Karpas-422 (cell line): ENCODE measurements around the gene NCOA3. TPM values are rescaled to one million over a fixed set of nuclear protein-coding genes. Genes with fewer than 3 reads are reported as not detected.

Experiments used
- DNase-seq: peaks from one replicate; pipeline ENCODE4 v3.0.0-alpha.2; 2015
- H2AFZ ChIP-seq: fragments of 200-600 bp; sonication (generic); 2 replicates; pipeline ENCODE4 v1.6.1; 2014; ENCODE audit warnings: antibody characterized with exemption, low read length, mixed read lengths
- H3K27ac ChIP-seq: fragments of 200-600 bp; sonication (generic); 2 replicates; pipeline ENCODE4 v1.5.1; 2014; ENCODE audit warnings: mild to moderate bottlenecking, low read length, moderate library complexity
- H3K27me3 ChIP-seq: fragments of 200-600 bp; sonication (generic); 2 replicates; pipeline ENCODE4 v1.6.1; 2014; ENCODE audit warnings: low read length, mixed read lengths
- H3K36me3 ChIP-seq: fragments of 200-600 bp; sonication (generic); 2 replicates; pipeline ENCODE4 v1.6.1; 2014; ENCODE audit warnings: low read length, mixed read lengths; ENCODE audit not compliant: insufficient read depth
- H3K4me1 ChIP-seq: fragments of 200-600 bp; sonication (generic); 2 replicates; pipeline ENCODE4 v1.6.1; 2014; ENCODE audit warnings: mild to moderate bottlenecking, low read length, mixed read lengths
- H3K4me2 ChIP-seq: fragments of 200-600 bp; sonication (generic); 2 replicates; pipeline ENCODE4 v1.6.1; 2014; ENCODE audit warnings: low read length, low read depth, mild to moderate bottlenecking; ENCODE audit not compliant: poor library complexity, severe bottlenecking
- H3K4me3 ChIP-seq: fragments of 200-600 bp; sonication (generic); 2 replicates; pipeline ENCODE4 v1.5.1; 2014; ENCODE audit warnings: mild to moderate bottlenecking, antibody characterized with exemption, low read length, mixed read lengths
- H3K79me2 ChIP-seq: fragments of 200-600 bp; sonication (generic); 2 replicates; pipeline ENCODE4 v1.6.1; 2014; ENCODE audit warnings: mild to moderate bottlenecking, low read length, mixed read lengths
- H3K9ac ChIP-seq: fragments of 200-600 bp; sonication (generic); 2 replicates; pipeline ENCODE4 v1.6.0; 2014; ENCODE audit warnings: low read length
- H3K9me2 ChIP-seq: fragments of 200-600 bp; sonication (generic), shearing (Covaris generic); replicated peaks from 2 replicates; pipeline ENCODE4 v1.6.0; 2014; ENCODE audit warnings: mild to moderate bottlenecking, low read length, moderate library complexity; ENCODE audit not compliant: insufficient read depth
- H3K9me3 ChIP-seq: fragments of 300-700, 200-600 bp; sonication (generic); 2 replicates; pipeline ENCODE4 v1.6.1; 2014; ENCODE audit warnings: low read length, mixed read lengths
- H4K20me1 ChIP-seq: fragments of 200-600 bp; sonication (generic); 2 replicates; pipeline ENCODE4 v1.6.1; 2014; ENCODE audit warnings: mild to moderate bottlenecking, antibody characterized with exemption, low read length, low read depth; ENCODE audit not compliant: insufficient read depth
- total RNA-seq: library from RNA; depleted of rRNA; stranded (reverse); fragments of >200 nt; shearing (Covaris generic); gene quantifications from 2 replicates; pipeline ENCODE4 v1.2.3, GENCODE V29; 2014; ENCODE audit warnings: low replicate concordance

NCOA3 gene
- total RNA-seq, 1 experiment from 2014 or later = 90.0 TPM

- no peaks in the 10 kb centered on the region for H3K4me1 ChIP-seq
- DNase-seq = no peak
Measured at GRCh38 chr20:47666304-47666703, 164.6 kb downstream of the NCOA3 start.

GRCh38 chr20:47667086-47667485 lies 165.4 kb downstream of the NCOA3 start:
- Histone ChIP-seq H3K9me2 (no peaks in the 10 kb centered on the region), H3K4me2 (no peak overlapping the region), H3K4me1 (no peaks in the 10 kb centered on the region), H3K4me3 (no peak overlapping the region), H4K20me1 (no peaks in the 10 kb centered on the region; the same call in 1 of the 2 replicates), H3K9me3 (no peaks in the 10 kb centered on the region), H3K27me3 (no peaks in the 10 kb centered on the region), H3K27ac (no peak overlapping the region), H3K9ac (no peak overlapping the region), H3K36me3 (no peaks in the 10 kb centered on the region), H3K79me2 (no peaks in the 10 kb centered on the region), H2AFZ (no peak overlapping the region)
- DNase-seq = no peak

More at GRCh38 chr20:47666304-47666703, 164.6 kb downstream of the NCOA3 start:
- H3K9ac ChIP-seq = no peak overlapping the region
- H3K9me2 ChIP-seq = no peaks in the 10 kb centered on the region
- H4K20me1 ChIP-seq = no peaks in the 10 kb centered on the region; the same call in 1 of the 2 replicates
- no peaks in the 10 kb centered on the region for H3K9me3 ChIP-seq
- H3K79me2 ChIP-seq = no peaks in the 10 kb centered on the region
- H3K36me3 ChIP-seq = no peaks in the 10 kb centered on the region
- no peak overlapping the region for H2AFZ ChIP-seq
- H3K27ac ChIP-seq = no peak overlapping the region
- H3K27me3 ChIP-seq = no peaks in the 10 kb centered on the region
- no peak overlapping the region for H3K4me3 ChIP-seq
- H3K4me2 ChIP-seq = no peak overlapping the region

- no peak for DNase-seq
- Histone ChIP-seq H3K4me1 (no peaks in the 10 kb centered on the region), H3K9me2 (no peaks in the 10 kb centered on the region), H3K9me3 (no peaks in the 10 kb centered on the region), H3K4me3 (no peak overlapping the region), H3K4me2 (no peak overlapping the region), H2AFZ (no peak overlapping the region), H3K9ac (no peak overlapping the region), H3K27ac (no peak overlapping the region), H4K20me1 (no peaks in the 10 kb centered on the region), H3K27me3 (no peaks in the 10 kb centered on the region), H3K36me3 (no peaks in the 10 kb centered on the region), H3K79me2 (no peaks in the 10 kb centered on the region)
Measured at GRCh38 chr20:47667531-47668312, 166.0 kb downstream of the NCOA3 start.

GRCh38 chr20:47668313-47669151 lies 166.8 kb downstream of the NCOA3 start:
- H3K36me3 ChIP-seq = no peaks in the 10 kb centered on the region
- no peaks in the 10 kb centered on the region for H3K9me3 ChIP-seq
- H3K27me3 ChIP-seq = no peaks in the 10 kb centered on the region
- no peak overlapping the region for H3K4me2 ChIP-seq
- no peaks in the 10 kb centered on the region for H3K9me2 ChIP-seq
- H3K27ac ChIP-seq = no peak overlapping the region
- H3K4me1 ChIP-seq = no peaks in the 10 kb centered on the region
- no peak for DNase-seq
- H3K4me3 ChIP-seq = no peak overlapping the region
- no peak overlapping the region for H3K9ac ChIP-seq
- H3K79me2 ChIP-seq = no peaks in the 10 kb centered on the region
- no peaks in the 10 kb centered on the region for H4K20me1 ChIP-seq
- no peak overlapping the region for H2AFZ ChIP-seq

GRCh38 chr20:47669152-47669425 lies 167.4 kb downstream of the NCOA3 start:
- Histone ChIP-seq H3K9ac (no peak overlapping the region), H3K9me2 (no peaks in the 10 kb centered on the region), H3K27me3 (no peaks in the 10 kb centered on the region), H3K79me2 (no peaks in the 10 kb centered on the region), H3K4me1 (no peaks in the 10 kb centered on the region), H3K27ac (no peak overlapping the region), H3K36me3 (no peaks in the 10 kb centered on the region), H2AFZ (no peak overlapping the region), H4K20me1 (no peaks in the 10 kb centered on the region), H3K4me2 (no peak overlapping the region), H3K4me3 (no peak overlapping the region), H3K9me3 (no peaks in the 10 kb centered on the region)
- no peak for DNase-seq

- no peak for DNase-seq
- Histone ChIP-seq H3K4me2 (no peak overlapping the region), H3K9me3 (no peaks in the 10 kb centered on the region), H3K4me1 (no peaks in the 10 kb centered on the region), H3K9ac (no peak overlapping the region), H2AFZ (no peak overlapping the region), H4K20me1 (no peaks in the 10 kb centered on the region), H3K36me3 (no peaks in the 10 kb centered on the region), H3K27ac (no peak overlapping the region), H3K4me3 (no peak overlapping the region), H3K9me2 (no peaks in the 10 kb centered on the region), H3K27me3 (no peaks in the 10 kb centered on the region), H3K79me2 (no peaks in the 10 kb centered on the region)
Measured at GRCh38 chr20:47669489-47669888, 167.8 kb downstream of the NCOA3 start.

- no peaks in the 10 kb centered on the region for H3K36me3 ChIP-seq
- H3K4me2 ChIP-seq = no peak overlapping the region
- no peaks in the 10 kb centered on the region for H3K9me2 ChIP-seq
- H3K9me3 ChIP-seq = no peaks in the 10 kb centered on the region
- no peak overlapping the region for H3K4me3 ChIP-seq
- no peaks in the 10 kb centered on the region for H3K79me2 ChIP-seq
- H2AFZ ChIP-seq = no peak overlapping the region
- H3K27me3 ChIP-seq = no peaks in the 10 kb centered on the region
- no peak for DNase-seq
- no peaks in the 10 kb centered on the region for H4K20me1 ChIP-seq
- no peak overlapping the region for H3K9ac ChIP-seq
- no peaks in the 10 kb centered on the region for H3K4me1 ChIP-seq
- no peak overlapping the region for H3K27ac ChIP-seq
Measured at GRCh38 chr20:47669927-47670890, 168.5 kb downstream of the NCOA3 start.

- Histone ChIP-seq H3K36me3 (no peaks in the 10 kb centered on the region), H3K9ac (no peak overlapping the region), H3K9me3 (no peaks in the 10 kb centered on the region), H3K4me2 (no peak overlapping the region), H4K20me1 (no peaks in the 10 kb centered on the region), H3K4me1 (no peaks in the 10 kb centered on the region), H3K27me3 (no peaks in the 10 kb centered on the region), H3K4me3 (no peak overlapping the region), H3K79me2 (no peaks in the 10 kb centered on the region), H3K9me2 (no peaks in the 10 kb centered on the region), H2AFZ (no peak overlapping the region), H3K27ac (no peak overlapping the region)
- no peak for DNase-seq
Measured at GRCh38 chr20:47670913-47671312, 169.2 kb downstream of the NCOA3 start.
